ENCODE measurements around the gene ULBP3.

ULBP3 gene

GRCh38 chr6:150068720-150069648 lies at the start of gene ULBP3:
ULBP3 (minus strand) TSS chr6:150069121; CDS start chr6:150069066, 55 bp downstream.
- peak; percentile 46 to 49 for DNase-seq

GRCh38 chr6:150118627-150119026 lies 49.7 kb upstream of the ULBP3 start:
- DNase-seq, result no peak

- no peak for DNase-seq
These were observed 49.3 kb upstream of the ULBP3 start for GRCh38 chr6:150118203-150118602.

- no peak for DNase-seq
These were observed 47.4 kb upstream of the ULBP3 start for GRCh38 chr6:150116200-150116800.

- no peak for DNase-seq
These were observed 46.8 kb upstream of the ULBP3 start for GRCh38 chr6:150115769-150116168.

- DNase-seq, result no peak
These were observed 43.3 kb upstream of the ULBP3 start for GRCh38 chr6:150112233-150112632.

GRCh38 chr6:150102750-150103270 lies 33.9 kb upstream of the ULBP3 start:
- DNase-seq, result no peak

- no peak for DNase-seq
These were observed 31.8 kb upstream of the ULBP3 start for GRCh38 chr6:150100745-150101144.

GRCh38 chr6:150099953-150100352 lies 31.0 kb upstream of the ULBP3 start:
- DNase-seq, result no peak

- no peak for DNase-seq
These were observed 30.6 kb upstream of the ULBP3 start for GRCh38 chr6:150099546-150099945.

- DNase-seq, result no peak
These were observed 29.2 kb upstream of the ULBP3 start for GRCh38 chr6:150098155-150098554.

GRCh38 chr6:150093397-150093796 lies 24.5 kb upstream of the ULBP3 start:
- DNase-seq, result no peak

- no peak for DNase-seq
These were observed 22.6 kb upstream of the ULBP3 start for GRCh38 chr6:150091476-150091875.

- no peak for DNase-seq
These were observed 21.4 kb upstream of the ULBP3 start for GRCh38 chr6:150090328-150090727.

GRCh38 chr6:150088481-150089154 lies 19.7 kb upstream of the ULBP3 start:
- no peak for DNase-seq

- no peak for DNase-seq
These were observed 18.4 kb upstream of the ULBP3 start for GRCh38 chr6:150087336-150087735.

- no peak for DNase-seq
These were observed 17.1 kb upstream of the ULBP3 start for GRCh38 chr6:150086026-150086425.

- DNase-seq, result no peak
These were observed 15.5 kb upstream of the ULBP3 start for GRCh38 chr6:150084426-150084825.

- no peak for DNase-seq
These were observed 14.9 kb upstream of the ULBP3 start for GRCh38 chr6:150083839-150084238.

GRCh38 chr6:150081702-150082101 lies 12.8 kb upstream of the ULBP3 start:
- DNase-seq, result no peak

GRCh38 chr6:150079604-150080003 lies 10.7 kb upstream of the ULBP3 start:
- DNase-seq, result no peak

GRCh38 chr6:150078788-150079187 lies 9.9 kb upstream of the ULBP3 start:
- no peak for DNase-seq

GRCh38 chr6:150076196-150076893 lies 7.4 kb upstream of the ULBP3 start:
- DNase-seq, result no peak

Measured in activated CD4-positive, alpha-beta T cell treated with anti-CD3 and anti-CD28 coated beads, Interleukin-2, amount 50 U/mL, for 4 hours (primary cell).